GM18951 (cell line): Measurements from ENCODE around the gene CD99L2.
"Not testable (repeated sequence)": the region's sequence is repeated elsewhere in the genome, so short reads cannot be mapped to it uniquely, and the experiment has no call there.

Experiments
- POLR2A ChIP-seq: IDR thresholded peaks from 4 replicates; pipeline ENCODE4 v1.6.1; 2011; ENCODE audit warnings: mild to moderate bottlenecking; ENCODE audit not compliant: insufficient read length, insufficient read depth; ENCODE audit errors: extremely low read depth
- in situ Hi-C: fragments of 300-500 bp; cut with MboI; formaldehyde crosslinking; loops from one replicate; pipeline ENCODE4 v1.12.0; 2022; ENCODE audit warnings: low sequenced_read_pairs, mixed read lengths, inconsistent platforms; ENCODE audit not compliant: unreplicated experiment

CD99L2 gene

DNA sequence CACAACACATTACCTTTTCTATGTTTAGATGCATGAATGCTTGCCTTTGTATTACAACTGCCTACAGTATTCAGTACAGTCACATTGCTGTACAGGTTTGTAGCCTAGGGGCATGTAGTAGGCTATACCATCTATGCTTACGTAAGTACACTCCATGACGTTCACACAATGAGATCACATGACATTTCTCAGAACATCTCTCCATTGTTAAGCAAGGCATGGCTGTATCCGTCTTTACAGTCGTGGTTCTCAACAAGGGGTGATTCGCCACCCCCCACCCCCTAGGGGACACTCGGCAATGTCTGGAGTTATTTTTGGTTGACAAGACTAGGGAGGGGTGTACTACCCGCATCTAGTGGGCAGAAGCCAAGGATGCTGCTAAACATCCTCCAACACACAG, 12.1 kb downstream of the CD99L2 start:
- TF ChIP-seq POLR2A, result no peak
- in situ Hi-C loops, result no loop called here

DNA sequence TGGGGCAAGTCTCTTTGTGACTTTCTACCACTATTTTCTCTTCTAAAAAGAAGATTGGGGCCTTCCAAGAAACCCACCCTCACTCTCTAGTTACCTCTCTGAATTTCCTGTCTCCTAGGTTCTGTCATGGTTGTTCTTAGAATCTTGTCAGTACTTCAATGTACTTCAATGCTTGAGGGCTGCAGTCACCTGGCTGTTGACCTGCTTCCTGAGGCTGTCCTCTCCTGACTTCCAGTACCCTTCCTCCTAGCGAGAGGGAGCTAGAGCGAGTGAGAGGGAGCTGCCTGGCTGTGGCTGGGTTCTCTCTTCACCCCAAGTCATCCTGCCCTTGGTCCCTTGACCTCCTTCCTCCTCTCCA, 17.7 kb downstream of the CD99L2 start:
- in situ Hi-C loops, result no loop called here
- TF ChIP-seq POLR2A, result no peak

DNA sequence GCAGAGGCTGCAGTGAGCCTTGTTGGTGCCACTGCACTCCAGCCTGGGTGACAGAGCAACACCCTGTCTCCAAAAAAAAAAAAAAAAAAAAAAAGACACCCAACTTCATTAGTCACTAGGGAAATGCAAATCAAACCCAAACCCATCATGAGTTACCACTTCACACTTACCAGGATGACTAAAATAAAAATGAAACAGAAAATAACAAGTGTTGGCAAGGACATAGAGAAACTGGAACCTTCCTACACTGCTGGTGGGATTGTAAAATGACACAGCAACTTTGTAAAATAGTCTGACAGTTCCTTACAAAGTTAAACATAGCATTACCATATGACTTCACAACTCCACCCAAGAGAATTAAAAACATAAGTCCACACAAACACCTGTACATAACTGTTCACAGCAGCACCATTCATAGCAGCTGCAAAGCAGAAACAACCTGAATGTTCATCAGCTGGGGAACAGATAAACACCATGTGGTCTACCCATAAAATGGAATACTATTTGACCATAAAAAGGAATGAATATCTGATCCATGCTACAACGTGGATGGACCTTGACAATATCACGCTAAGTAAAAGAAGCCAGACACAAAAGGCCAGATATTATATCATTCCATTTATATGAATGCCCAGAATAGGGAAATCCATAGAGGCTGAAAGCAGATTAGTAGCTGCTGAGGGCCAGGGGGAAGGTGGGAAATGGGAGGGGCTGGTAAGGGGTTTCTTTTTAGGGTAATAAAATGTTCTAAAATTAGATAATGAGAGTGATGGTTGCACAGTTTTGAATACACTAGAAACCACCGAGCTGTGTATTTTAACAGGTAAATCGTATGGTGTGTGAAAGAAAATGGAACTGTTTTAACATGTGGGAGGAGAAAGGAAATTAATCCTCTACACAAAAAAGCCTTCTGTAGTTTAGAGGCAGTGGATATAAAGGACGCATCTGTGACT, 18.3 kb downstream of the CD99L2 start:
- in situ Hi-C loops, result no loop called here
- no peak for TF ChIP-seq POLR2A

DNA sequence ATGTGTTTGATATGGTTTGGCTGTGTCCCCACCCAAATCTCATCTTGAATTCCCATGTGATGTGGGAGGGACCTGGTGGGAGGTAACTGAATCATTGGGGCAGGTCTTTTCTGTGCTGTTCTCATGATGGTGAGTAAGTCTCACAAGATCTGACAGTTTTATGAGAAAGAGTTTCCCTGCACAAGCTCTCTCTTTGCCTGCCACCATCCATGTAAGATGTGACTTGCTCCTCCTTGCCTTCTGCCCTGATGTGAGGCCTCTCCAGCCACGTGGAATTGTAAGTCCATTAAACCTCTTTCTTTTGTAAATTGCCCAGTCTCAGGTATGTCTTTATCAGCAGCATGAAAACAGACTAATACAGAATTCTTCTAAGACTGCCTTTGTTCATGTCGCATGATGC, 22.8 kb downstream of the CD99L2 start:
- in situ Hi-C loops, result not testable (repeated sequence)

DNA sequence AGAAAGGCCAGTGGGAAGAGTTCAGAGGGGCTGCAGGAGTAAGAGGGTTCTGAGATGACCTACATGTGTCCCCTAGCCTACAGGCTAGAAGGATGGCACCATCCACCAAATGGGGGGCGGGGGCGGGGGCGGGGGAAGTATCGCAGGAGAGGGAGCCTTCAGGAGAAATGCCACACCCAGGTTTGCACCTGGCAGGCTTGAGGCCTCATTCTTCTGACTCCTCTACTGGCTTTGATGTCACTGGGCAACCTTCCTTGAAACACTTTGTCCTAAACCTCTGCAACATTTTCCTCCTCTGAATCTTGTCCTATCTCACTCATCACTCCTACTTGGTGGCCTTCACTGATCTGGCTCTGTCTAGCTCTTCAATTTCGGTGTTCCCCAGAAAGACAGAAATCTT, 24.0 kb downstream of the CD99L2 start:
- in situ Hi-C loops, result no loop called here
- no peak for TF ChIP-seq POLR2A

DNA sequence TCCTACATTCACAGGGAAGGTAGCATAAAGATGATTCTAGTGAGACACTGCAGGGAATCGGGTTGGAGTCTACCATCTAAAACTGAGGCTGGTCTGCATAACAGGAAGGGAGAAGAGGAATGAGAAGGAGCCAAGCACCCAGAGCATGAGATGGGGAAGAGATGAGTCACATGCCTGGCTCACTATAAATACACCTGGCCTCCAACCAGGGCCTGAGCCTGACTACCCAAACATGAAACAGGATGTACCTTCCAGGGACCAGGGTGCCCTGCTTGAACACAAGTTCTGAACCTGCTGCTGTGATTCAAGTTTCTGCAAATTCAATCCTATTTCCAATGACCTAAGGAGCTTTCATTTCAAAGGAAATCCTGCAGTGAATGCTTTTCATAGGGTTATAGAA, 24.9 kb downstream of the CD99L2 start:
- in situ Hi-C loops, result no loop called here
- no peak for TF ChIP-seq POLR2A

DNA sequence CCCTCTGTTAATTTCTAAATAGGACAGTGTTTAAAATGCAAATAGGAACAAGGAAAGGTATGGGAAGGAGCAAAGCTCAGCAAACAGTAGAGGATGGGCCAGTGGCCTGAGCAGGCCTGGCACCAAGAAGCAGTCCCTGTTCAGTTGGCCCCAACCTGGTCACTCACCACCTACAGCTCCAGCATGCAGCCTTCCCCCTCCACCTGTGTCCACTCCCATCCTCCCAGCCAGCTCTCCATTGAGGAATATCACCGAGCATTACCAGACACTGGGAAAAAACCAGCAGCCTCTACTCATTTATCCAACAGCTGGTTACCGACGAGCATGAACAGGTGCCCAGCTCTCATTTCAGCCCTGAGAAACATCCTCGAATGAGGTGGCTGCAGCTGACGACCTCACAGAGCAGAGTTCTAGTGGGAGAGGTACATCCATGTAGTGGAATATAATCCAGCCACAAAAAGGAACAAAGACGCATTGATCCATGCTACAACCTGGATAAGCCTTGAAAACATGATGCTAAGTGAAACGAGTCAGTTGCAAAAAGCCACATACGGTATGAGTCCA, 25.6 kb downstream of the CD99L2 start:
- TF ChIP-seq POLR2A, result no peak

DNA sequence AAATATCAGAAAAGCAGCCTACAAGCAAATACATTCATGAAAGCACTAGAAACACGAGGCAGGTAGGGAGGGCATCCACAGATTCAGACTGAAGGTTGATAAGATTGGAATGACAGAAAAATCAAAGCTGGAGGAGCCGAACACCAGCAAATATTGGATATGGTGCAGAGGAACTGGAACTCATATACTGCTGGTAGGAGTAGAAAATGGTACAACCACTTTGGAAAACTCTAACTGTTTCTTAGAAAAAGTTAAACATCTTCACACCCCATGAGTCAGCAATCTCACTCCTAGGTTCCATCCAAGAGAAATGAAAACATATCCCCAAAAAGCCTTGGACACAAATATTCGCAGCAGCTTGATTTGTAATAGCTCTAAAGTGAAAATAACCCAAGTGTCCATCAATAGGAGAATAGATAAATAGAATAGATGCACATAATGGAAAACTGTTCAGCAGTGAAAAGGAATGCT, 27.1 kb downstream of the CD99L2 start:
- no peak for TF ChIP-seq POLR2A
- in situ Hi-C loops, result no loop called here

More for the DNA sequence above, 25.6 kb downstream of the CD99L2 start:
- in situ Hi-C loops, result no loop called here

DNA sequence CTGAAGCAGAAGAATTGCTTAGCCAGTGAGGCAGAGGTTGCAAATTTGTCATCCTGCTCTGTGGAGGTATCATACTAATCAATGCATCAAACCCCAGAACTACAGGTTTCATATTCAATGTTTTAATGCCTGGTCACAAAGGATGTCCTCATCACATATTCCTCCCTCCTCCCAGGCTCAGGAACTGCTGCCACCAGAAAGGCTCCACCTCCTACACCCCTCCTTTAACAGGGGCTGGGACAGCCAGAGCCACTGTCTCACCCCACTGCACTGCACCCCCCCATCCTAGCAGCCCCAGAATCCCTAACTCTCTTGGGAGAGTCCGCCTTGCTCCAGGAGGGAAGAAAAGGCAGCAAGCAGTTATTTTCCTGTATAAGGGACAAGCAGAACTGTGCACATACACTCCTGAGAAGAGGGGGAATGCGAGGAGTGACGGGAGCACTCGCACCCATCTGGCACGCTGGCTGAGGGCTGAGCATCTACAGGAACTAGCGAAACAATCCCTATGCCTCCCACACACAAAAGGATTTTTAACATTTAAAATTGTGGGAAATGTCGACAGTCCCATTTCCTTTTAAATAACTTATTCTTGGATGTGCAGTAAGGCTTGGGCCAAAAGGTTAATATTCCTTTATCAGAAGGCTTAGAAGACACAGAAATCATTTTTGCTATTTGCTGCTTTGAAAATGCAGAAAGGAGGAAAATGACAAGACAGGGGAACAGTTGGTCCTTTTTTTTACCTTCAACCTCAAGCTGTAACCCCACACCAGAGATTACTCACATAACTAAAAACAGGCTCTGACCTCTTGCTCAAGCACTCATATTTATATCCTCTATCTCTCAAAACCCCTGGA, 27.8 kb downstream of the CD99L2 start:
- no peak for TF ChIP-seq POLR2A
- in situ Hi-C loops, result no loop called here

DNA sequence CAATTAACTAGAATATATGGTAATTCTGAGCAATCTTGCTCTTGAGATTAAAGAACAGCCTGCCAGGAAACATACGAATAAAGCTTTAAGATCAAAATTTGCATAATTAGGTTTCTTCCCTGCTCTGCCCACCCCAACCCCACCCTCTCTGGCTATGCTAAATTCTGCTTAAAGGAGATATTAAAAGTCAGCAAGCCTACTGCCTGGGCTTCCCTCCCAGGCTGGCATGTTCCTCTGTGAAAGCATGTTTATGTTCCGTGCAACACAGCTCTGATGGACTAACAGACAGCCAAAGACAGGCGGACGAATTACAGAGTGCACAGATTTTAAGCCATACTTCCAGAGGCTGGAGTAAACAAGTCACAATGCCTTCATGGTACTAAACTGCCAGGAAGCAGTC, 28.4 kb downstream of the CD99L2 start:
- no peak for TF ChIP-seq POLR2A
- in situ Hi-C loops, result no loop called here

DNA sequence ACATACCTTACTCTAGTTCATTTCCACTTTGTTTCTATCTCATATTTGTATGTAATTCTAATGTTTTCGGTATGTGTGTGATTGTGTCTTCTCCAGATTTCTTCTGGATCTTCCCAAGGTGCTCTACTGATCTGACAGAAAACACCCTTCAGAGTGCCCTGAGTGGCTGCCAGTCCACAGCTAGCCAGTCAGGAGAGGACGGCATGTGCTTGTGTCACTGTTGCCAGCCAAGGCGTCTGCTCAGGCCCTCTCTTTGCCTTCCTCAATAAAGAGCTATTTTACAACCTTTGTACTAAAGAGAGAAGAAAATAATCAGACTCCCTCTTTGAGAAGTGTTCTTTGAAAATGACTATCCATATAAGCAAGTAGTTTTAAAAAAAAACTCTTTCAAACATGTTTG, 29.0 kb downstream of the CD99L2 start:
- no peak for TF ChIP-seq POLR2A
- in situ Hi-C loops, result no loop called here

DNA sequence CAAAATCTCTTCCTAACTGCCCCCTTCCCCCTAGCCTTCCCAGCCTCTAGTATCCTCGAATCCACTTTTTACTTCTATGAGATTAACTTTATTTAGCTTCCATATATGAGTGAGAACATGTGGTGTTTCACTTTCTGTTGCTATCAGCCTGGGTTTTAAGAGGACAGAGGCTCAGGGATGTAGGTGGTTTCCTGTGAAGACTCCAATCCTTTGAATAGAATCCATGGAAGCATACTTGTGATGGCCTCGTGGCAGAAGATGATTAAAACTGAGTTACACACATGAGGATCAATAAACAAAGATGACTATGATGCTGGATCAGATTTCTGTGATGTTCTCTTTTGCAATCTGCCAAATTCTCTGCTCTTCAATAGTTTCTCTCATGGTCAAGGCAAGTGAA, 29.8 kb downstream of the CD99L2 start:
- in situ Hi-C loops, result no loop called here
- no peak for TF ChIP-seq POLR2A

DNA sequence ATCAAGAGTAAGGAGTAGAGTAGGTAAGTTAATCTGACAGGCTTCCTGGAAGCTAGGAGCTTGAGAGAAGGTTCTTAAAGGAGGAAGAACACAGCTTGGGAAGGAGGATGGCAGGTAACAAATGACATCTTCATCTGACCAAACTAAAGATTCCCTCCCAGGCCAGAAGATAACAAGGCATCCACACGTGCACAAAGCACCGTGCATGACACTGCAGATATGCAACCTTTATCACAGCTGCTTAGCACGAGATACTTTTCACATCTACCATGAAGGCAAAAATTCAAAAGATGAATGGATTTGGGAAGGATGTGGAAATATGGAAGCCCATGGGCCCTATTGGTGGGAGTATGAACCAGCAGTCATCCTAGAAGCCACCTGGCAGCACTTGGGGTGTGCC, 34.3 kb downstream of the CD99L2 start:
- in situ Hi-C loops, result no loop called here
- TF ChIP-seq POLR2A, result no peak

DNA sequence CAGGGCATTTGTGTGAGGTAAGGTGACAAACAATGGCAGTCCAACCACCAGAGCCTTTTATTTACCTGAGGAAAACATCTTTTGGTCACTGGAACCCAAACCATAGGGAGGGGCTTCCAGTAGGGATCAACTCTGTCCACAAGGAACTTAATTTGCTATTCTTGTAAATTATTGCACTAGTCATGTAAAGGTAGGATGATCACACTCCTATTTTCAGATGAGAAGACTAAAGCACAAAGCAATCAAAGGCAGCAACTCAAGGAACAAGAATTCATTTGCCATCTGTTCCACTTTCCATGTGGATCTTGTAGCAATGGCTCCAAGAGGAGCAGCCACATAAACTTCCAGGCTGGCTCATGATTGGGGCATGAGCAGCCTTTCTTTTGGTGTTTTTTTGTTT, 35.3 kb downstream of the CD99L2 start:
- in situ Hi-C loops, result no loop called here

DNA sequence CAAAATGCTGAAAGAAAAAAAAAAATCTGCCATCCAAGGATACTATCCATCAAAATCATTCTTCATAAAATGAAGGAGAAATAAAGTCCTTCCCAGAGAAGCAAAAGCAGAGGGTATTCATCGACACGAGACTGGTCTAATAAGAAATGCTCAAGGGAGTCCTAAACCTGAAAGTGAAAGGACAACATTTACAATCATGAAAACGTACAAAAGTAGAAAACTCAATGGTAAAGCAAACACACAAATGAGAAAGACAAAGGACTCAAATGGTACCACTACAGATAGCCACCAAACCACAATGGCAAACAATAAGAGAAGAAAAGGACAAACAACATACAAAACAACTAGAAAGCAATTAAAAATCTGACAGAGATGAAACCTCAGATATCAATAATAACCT, 41.0 kb downstream of the CD99L2 start:
- in situ Hi-C loops, result no loop called here

More for the DNA sequence above, 35.3 kb downstream of the CD99L2 start:
- no peak for TF ChIP-seq POLR2A

More for the DNA sequence above, 41.0 kb downstream of the CD99L2 start:
- no peak for TF ChIP-seq POLR2A
